Panc1 (cell line): ENCODE measurements around the gene SOS2. TPM values are rescaled to one million over a fixed set of nuclear protein-coding genes. Genes with fewer than 3 reads are reported as not detected.

Source experiments
- ATAC-seq: fragments of 200-7000 bp; cut with Tn5 transposase; 2 replicates; pipeline ENCODE4 v1.9.1; 2020; ENCODE audit warnings: mild to moderate bottlenecking, moderate library complexity
- BruUV-seq: library from RNA; stranded (reverse); fragments of 400-500 nt; replicated peaks from 2 replicates; lab custom pipeline; 2021; lab: Mats Ljungman, UMichigan
- CTCF ChIA-PET: fragments of 300-600 bp; sonication (Branson Sonifier 250); formaldehyde crosslinking; loops from one replicate; lab custom pipeline; 2022; ENCODE audit warnings: antibody characterized with exemption; lab: Charles Lee
- POLR2A ChIA-PET: fragments of 300-600 bp; sonication (Branson Sonifier 250); formaldehyde crosslinking; loops from one replicate; lab custom pipeline; 2022; ENCODE audit warnings: antibody characterized with exemption; lab: Charles Lee
- DNase-seq: peaks from one replicate; pipeline ENCODE4 v3.0.0-alpha.2; 2010; ENCODE audit warnings: low read depth, low spot score
- H3K27ac ChIP-seq: 2 replicates; pipeline ENCODE4 v1.5.1; 2011; ENCODE audit warnings: mild to moderate bottlenecking, low read length, inconsistent platforms
- H3K27me3 ChIP-seq: fragments of 200-500 bp; sonication (Bioruptor generic); 2 replicates; pipeline ENCODE4 v1.6.0; 2014; ENCODE audit warnings: low read length, inconsistent platforms; ENCODE audit not compliant: control insufficient read depth, insufficient read depth
- H3K36me3 ChIP-seq: fragments of 200-500 bp; sonication (Bioruptor generic); 2 replicates; pipeline ENCODE4 v1.5.1; 2014; ENCODE audit warnings: inconsistent platforms, mild to moderate bottlenecking, low read length, moderate library complexity; ENCODE audit not compliant: control insufficient read depth, insufficient read depth
- H3K4me1 ChIP-seq: 2 replicates; pipeline ENCODE4 v1.5.1; 2011; ENCODE audit warnings: inconsistent platforms, mild to moderate bottlenecking, low read length, moderate library complexity; ENCODE audit not compliant: control insufficient read depth, insufficient read depth
- H3K4me3 ChIP-seq, 2 experiments: 2 replicates each; pipeline ENCODE4 v1.5.1; 2011 to 2012; ENCODE audit warnings: low read depth in 2 of 2, low read length in 2 of 2, mild to moderate bottlenecking in 2 of 2, inconsistent platforms in 1 of 2, moderate library complexity in 1 of 2
- H3K9me3 ChIP-seq: fragments of 200-500 bp; sonication (Bioruptor generic); 2 replicates; pipeline ENCODE4 v1.5.1; 2014; ENCODE audit warnings: low read depth, mild to moderate bottlenecking, inconsistent platforms, low read length, moderate library complexity; ENCODE audit not compliant: control insufficient read depth, insufficient read depth
- CTCF ChIP-seq: fragments of 450-650 bp; IDR thresholded peaks from 2 replicates; pipeline ENCODE4 v1.5.1; 2017; ENCODE audit warnings: mild to moderate bottlenecking
- POLR2AphosphoS5 ChIP-seq: IDR thresholded peaks from 2 replicates; pipeline ENCODE4 v1.6.1; 2012; ENCODE audit warnings: mild to moderate bottlenecking, low read depth, low read length, moderate library complexity
- REST ChIP-seq, 2 experiments: IDR thresholded peaks; 2 replicates each; pipeline ENCODE4 v1.6.1; 2011 to 2012; ENCODE audit warnings: low read depth in 2 of 2, control low read depth in 1 of 2, low read length in 1 of 2, mild to moderate bottlenecking in 1 of 2, moderate library complexity in 1 of 2; ENCODE audit not compliant: insufficient read depth in 1 of 2
- SIN3A ChIP-seq: IDR thresholded peaks from 2 replicates; pipeline ENCODE4 v1.6.1; 2012; ENCODE audit warnings: low read depth, mild to moderate bottlenecking, low read length, moderate library complexity, borderline replicate concordance; ENCODE audit not compliant: insufficient read depth
- TCF7L2 ChIP-seq: IDR thresholded peaks from 2 replicates; pipeline ENCODE4 v1.6.1; 2011; ENCODE audit warnings: mild to moderate bottlenecking, low read depth, low read length, inconsistent platforms
- in situ Hi-C: cut with HindIII; loops from 2 replicates; pipeline ENCODE4 v1.10.0; 2016; ENCODE audit warnings: low sequenced_read_pairs, low pct_unique_long_range_greater_than_20kb
- intact Hi-C: fragments of 100-400 bp; cut with micrococcal nuclease; formaldehyde crosslinking; loops from one replicate; pipeline ENCODE4 v1.10.0; 2022; ENCODE audit not compliant: unreplicated experiment
- total RNA-seq: library from RNA; stranded (reverse); gene quantifications from one replicate; pipeline ENCODE4 v1.2.1, GENCODE V29; 2021; ENCODE audit not compliant: unreplicated experiment

Gene SOS2
- total RNA-seq, 1 experiment from 2014 or later = 21.2 TPM

GRCh38 chr14:50260511-50260910 lies 29.1 kb upstream of the SOS2 start:
- no peak overlapping the region for H3K27ac ChIP-seq
- no TSS peak for BruUV-seq
- no peaks in the 10 kb centered on the region for H3K27me3 ChIP-seq
- no peaks in the 10 kb centered on the region for H3K9me3 ChIP-seq
- DNase-seq = no peak
- CTCF ChIA-PET = no interaction called here
- peak; percentile 74 for ATAC-seq
- no peaks in the 10 kb centered on the region for H3K4me1 ChIP-seq
- POLR2A ChIA-PET = no interaction called here
- no peaks in the 10 kb centered on the region for H3K36me3 ChIP-seq
- intact Hi-C loops (no loop called here), in situ Hi-C loops (no loop called here)
- no peak overlapping the region for H3K4me3 ChIP-seq
- TF ChIP-seq REST (IDR thresholded peaks at IDR 0.05; ENCODE audit: insufficient read depth in 1 of 2, low read depth in 2 of 2, low read length in 1 of 2) = no peak
- no peak for TF ChIP-seq SIN3A
- peak; percentile 50; the same call in 1 of the 2 replicates for TF ChIP-seq CTCF

GRCh38 chr14:50260072-50260471 lies 28.7 kb upstream of the SOS2 start:
- intact Hi-C loops = no loop called here

More at GRCh38 chr14:50260072-50260471, 28.7 kb upstream of the SOS2 start:
- CTCF ChIA-PET = no interaction called here
- no peaks in the 10 kb centered on the region for H3K9me3 ChIP-seq
- DNase-seq (no peak), ATAC-seq (no peak; the same call in 1 of the 2 replicates)
- H3K36me3 ChIP-seq = no peaks in the 10 kb centered on the region
- no peak overlapping the region for H3K4me3 ChIP-seq
- H3K27ac ChIP-seq = no peak overlapping the region
- no TSS peak for BruUV-seq
- no peak for TF ChIP-seq POLR2AphosphoS5
- TF ChIP-seq CTCF = no peak
- TF ChIP-seq SIN3A = no peak
- TF ChIP-seq REST (IDR thresholded peaks at IDR 0.05; ENCODE audit: insufficient read depth in 1 of 2, low read depth in 2 of 2, low read length in 1 of 2) = no peak
- TF ChIP-seq TCF7L2 = no peak
- in situ Hi-C loops = no loop called here
- POLR2A ChIA-PET = no interaction called here
- no peaks in the 10 kb centered on the region for H3K27me3 ChIP-seq
- no peaks in the 10 kb centered on the region for H3K4me1 ChIP-seq
